ENCODE results near the gene HLA-DRB1.

The HLA-DRB1 gene

GRCh38 chr6:32622545-32623401 is 33.1 kb upstream of the HLA-DRB1 start:
- DNase-seq = no peak
- Histone ChIP-seq H3K36me3 (no peaks in the 10 kb centered on the region), H3K9me3 (peaks cover 0 to under 1% (median 0%) of the 10 kb centered on the region in 3 donors), H3K27ac (no peak overlapping the region), H3K4me1 (no peaks in the 10 kb centered on the region), H3K27me3 (no peaks in the 10 kb centered on the region), H3K4me3 (no peak overlapping the region)
- intact Hi-C loops (cut with DNase I; ENCODE audit: low total_unique reads) = no loop called here
- peak; percentile 19 to 30 for TF ChIP-seq CTCF (IDR thresholded peaks at IDR 0.05)

DNA sequence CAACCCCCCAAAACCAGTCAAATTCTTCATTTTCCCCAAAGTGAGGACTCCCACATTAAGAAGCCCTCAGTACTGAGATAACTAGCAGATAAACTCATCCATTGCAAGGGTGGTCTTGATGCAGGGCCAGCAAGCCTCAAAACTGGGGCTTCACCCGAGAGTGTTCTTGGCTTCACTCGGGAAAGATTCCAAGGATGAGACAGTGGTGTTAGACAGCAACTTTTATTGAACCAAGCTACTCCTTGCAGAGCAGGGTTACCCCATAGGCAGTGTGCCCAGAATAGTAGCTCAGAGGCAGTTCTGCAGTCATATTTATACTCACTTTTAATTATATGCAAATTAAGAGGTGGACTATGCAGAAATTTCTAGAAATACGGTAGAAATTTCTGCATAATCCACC is 31.7 kb upstream of the HLA-DRB1 start:
- no peaks in the 10 kb centered on the region for H3K36me3 ChIP-seq
- H3K9me3 ChIP-seq = peaks cover 0 to 3% (median 0%) of the 10 kb centered on the region in 3 donors
- no peak overlapping the region for H3K27ac ChIP-seq
- intact Hi-C loops (cut with DNase I; ENCODE audit: low total_unique reads) = no loop called here
- no peak overlapping the region for H3K4me3 ChIP-seq
- H3K4me1 ChIP-seq = no peaks in the 10 kb centered on the region
- DNase-seq = no peak
- TF ChIP-seq CTCF (IDR thresholded peaks at IDR 0.05) = no peak
- H3K27me3 ChIP-seq = no peaks in the 10 kb centered on the region

GRCh38 chr6:32617751-32618150 is 28.1 kb upstream of the HLA-DRB1 start:
- Histone ChIP-seq H3K27ac (no peak overlapping the region), H3K4me1 (no peaks in the 10 kb centered on the region), H3K4me3 (no peak overlapping the region), H3K9me3 (peaks cover 0 to 3% (median 0%) of the 10 kb centered on the region in 3 donors), H3K27me3 (no peaks in the 10 kb centered on the region), H3K36me3 (no peaks in the 10 kb centered on the region)
- intact Hi-C loops (cut with DNase I; ENCODE audit: low total_unique reads) = no loop called here
- no peak for DNase-seq
- TF ChIP-seq CTCF (IDR thresholded peaks at IDR 0.05) = no peak

- DNase-seq = no peak
- Histone ChIP-seq H3K27me3 (no peaks in the 10 kb centered on the region), H3K27ac (no peak overlapping the region), H3K4me1 (no peaks in the 10 kb centered on the region), H3K36me3 (no peaks in the 10 kb centered on the region), H3K9me3 (peaks cover 0 to 3% (median 0%) of the 10 kb centered on the region in 3 donors), H3K4me3 (no peak overlapping the region)
- TF ChIP-seq CTCF (IDR thresholded peaks at IDR 0.05) = no peak
- intact Hi-C loops (cut with DNase I; ENCODE audit: low total_unique reads) = no loop called here
Observed at GRCh38 chr6:32615885-32616532, 26.4 kb upstream of the HLA-DRB1 start.

GRCh38 chr6:32614366-32615081 is 24.9 kb upstream of the HLA-DRB1 start:
- peaks cover 0 to 3% (median 0%) of the 10 kb centered on the region in 3 donors for H3K9me3 ChIP-seq
- H3K4me1 ChIP-seq = no peaks in the 10 kb centered on the region
- H3K4me3 ChIP-seq = no peak overlapping the region
- H3K27ac ChIP-seq = no peak overlapping the region
- no peak for TF ChIP-seq CTCF (IDR thresholded peaks at IDR 0.05)
- no peaks in the 10 kb centered on the region for H3K27me3 ChIP-seq
- intact Hi-C loops (cut with DNase I; ENCODE audit: low total_unique reads) = no loop called here
- no peaks in the 10 kb centered on the region for H3K36me3 ChIP-seq
- DNase-seq = no peak

Measured in tibial artery (tissue), 4 donors.